ENCODE measurements around the gene GGPS1.

- TF ChIP-seq POLR2AphosphoS5 (IDR thresholded peaks at IDR 0.05; ENCODE audit: low read depth, low read length) (no peak), POLR2A (IDR thresholded peaks at IDR 0.05; ENCODE audit: low read depth, low read length) (no peak)
Observed at GRCh38 chr1:235307158-235308124, 20.9 kb upstream of the GGPS1 start.
